ENCODE results near the gene ATP6V1B1. TPM values are rescaled to one million over a fixed set of nuclear protein-coding genes. Genes with fewer than 3 reads are reported as not detected.

ATP6V1B1 gene
- total and polyA plus RNA-seq, 9 of the 15 experiments (the other 6 are each of a cell fraction or from before 2014, with no cell fraction given) = not detected

DNA sequence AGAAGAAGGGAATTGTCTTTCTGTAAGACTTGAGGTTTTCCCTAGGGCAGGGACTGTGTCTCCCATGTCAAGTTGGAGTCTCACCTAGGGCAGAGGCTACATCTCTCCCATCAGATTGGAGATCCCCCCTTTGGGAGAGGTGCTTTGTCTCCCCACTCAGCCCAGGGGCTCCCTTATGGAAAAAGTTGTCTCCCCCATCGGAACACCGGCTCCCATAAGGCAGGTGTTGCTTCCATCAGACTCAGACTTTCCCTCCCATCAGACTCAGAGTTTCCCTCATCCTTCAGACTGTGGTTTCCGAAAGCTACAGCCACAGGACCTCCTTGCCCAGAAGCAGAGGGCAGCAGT is 48.5 kb downstream of the ATP6V1B1 start:
- intact Hi-C loops (cut with micrococcal nuclease) = no loop called here
- H3K36me3 ChIP-seq (ENCODE audit: control insufficient read depth, insufficient read depth, low read length) = peaks cover 38% of the 10 kb centered on the region
- TF ChIP-seq SMARCA5 (IDR thresholded peaks at IDR 0.05) = no peak
- no peak for TF ChIP-seq SAP30 (IDR thresholded peaks at IDR 0.05; ENCODE audit: borderline replicate concordance, insufficient read depth, low read depth, low read length, poor library complexity, severe bottlenecking)

DNA sequence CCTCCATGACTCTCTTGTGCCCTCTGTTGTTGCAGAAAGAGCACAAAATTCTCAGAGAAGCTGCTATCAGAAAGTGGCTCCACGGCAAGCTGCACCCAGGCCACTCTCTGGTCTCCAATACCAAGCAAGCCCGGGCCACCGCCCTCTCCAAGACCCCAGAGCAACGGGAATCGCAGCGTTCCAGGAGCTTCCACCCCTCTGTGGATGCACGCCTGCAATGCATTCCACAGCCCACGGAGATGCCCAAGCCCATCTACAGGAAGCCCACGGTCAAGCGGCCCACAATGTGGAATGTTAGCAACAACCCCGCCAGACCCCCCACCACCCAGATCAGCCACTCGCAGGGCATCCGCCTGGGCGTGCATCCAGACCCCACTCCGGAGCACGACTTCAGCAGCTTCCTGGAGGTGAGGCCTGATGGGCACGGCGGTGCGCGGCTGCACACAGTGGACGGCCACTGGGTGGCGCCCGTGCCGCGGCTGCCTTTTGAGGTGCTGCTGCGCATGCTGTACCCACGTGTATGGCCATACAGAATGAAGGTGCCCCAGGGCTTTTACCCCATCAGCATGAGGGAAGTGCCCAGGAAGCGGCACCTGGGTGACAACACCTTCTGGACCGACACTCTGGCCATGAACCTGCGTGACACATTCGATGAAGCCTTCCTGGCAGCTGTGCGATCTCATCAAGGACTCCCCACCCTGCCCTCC is 49.0 kb downstream of the ATP6V1B1 start:
- 56% methylated on average over 19 of the region's 32 CpGs for WGBS (ENCODE audit: insufficient coverage, low coverage, missing lambda C conversion rate)
- H2AFZ ChIP-seq (ENCODE audit: low read depth, low read length) = no peak overlapping the region
- H3K4me2 ChIP-seq (ENCODE audit: insufficient read depth, low read length) = no peak overlapping the region
- H3K4me1 ChIP-seq (replicated peaks in 1 of 2; ENCODE audit: control insufficient read depth in 2 of 2, insufficient read depth in 2 of 2, low read length in 2 of 2) = peaks cover 0 to 6% of the 10 kb centered on the region in 2 experiments; a peak in 2 of 5 replicates
- no peaks in the 10 kb centered on the region for H3K79me2 ChIP-seq (ENCODE audit: control insufficient read depth, insufficient read depth, low read length)
- no TSS peak for BruUV-seq (replicated peaks)
- H3K27ac ChIP-seq (ENCODE audit: extremely low read depth, low read depth, low read length) = no peak overlapping the region
- H3K4me3 ChIP-seq = no peak overlapping the region
- H3K36me3 ChIP-seq (ENCODE audit: control insufficient read depth, insufficient read depth, low read length) = peaks cover 44% of the 10 kb centered on the region
- H4K20me1 ChIP-seq (replicated peaks; ENCODE audit: control insufficient read depth, insufficient read depth, low read length) = 0 out of 2 replicates have a peak, but pooled peaks cover 3% of the 10 kb centered on the region
- FAIRE-seq = peak; percentile 11
- no peaks in the 10 kb centered on the region for H3K9me1 ChIP-seq (ENCODE audit: control insufficient read depth, insufficient read depth, low read length)
- ChIA-PET CTCF (ENCODE audit: low intra/inter-chr PET ratio) (no interaction called here), POLR2A (no interaction called here)
- DNase-seq (ENCODE audit: extremely low read depth in 1 of 4, low spot score in 3 of 4) = peak; percentile 66 to 71 (median 68)
- H3K9me3 ChIP-seq (replicated peaks; ENCODE audit: control insufficient read depth, insufficient read depth, low read depth, low read length) = no peaks in the 10 kb centered on the region; the same call in 1 of the 2 replicates
- no peaks in the 10 kb centered on the region for H3K27me3 ChIP-seq (ENCODE audit: control insufficient read depth in 2 of 2, insufficient read depth in 2 of 2, low read length in 2 of 2)
- intact Hi-C loops (cut with micrococcal nuclease) (no loop called here), in situ Hi-C loops (cut with MboI) (no loop called here)
- H3K9ac ChIP-seq (ENCODE audit: insufficient read depth in 1 of 2, low read depth in 2 of 2, low read length in 2 of 2) = no peak overlapping the region
- peak; percentile 98 for ATAC-seq
- TF ChIP-seq XRCC3 (IDR thresholded peaks at IDR 0.05) (no peak), MECOM (CRISPR knock-in tag; IDR thresholded peaks at IDR 0.05) (no peak), CTCFL (IDR thresholded peaks at IDR 0.05; ENCODE audit: borderline replicate concordance, insufficient read depth, low read depth, low read length, poor library complexity, severe bottlenecking) (peak; percentile 63), ZNF668 (CRISPR knock-in tag; IDR thresholded peaks at IDR 0.05) (no peak), COPS2 (conservative IDR thresholded peaks at IDR 0.05) (no peak), BCL6 (CRISPR knock-in tag; IDR thresholded peaks at IDR 0.05) (no peak)
- TF ChIP-seq, protein P1, sequence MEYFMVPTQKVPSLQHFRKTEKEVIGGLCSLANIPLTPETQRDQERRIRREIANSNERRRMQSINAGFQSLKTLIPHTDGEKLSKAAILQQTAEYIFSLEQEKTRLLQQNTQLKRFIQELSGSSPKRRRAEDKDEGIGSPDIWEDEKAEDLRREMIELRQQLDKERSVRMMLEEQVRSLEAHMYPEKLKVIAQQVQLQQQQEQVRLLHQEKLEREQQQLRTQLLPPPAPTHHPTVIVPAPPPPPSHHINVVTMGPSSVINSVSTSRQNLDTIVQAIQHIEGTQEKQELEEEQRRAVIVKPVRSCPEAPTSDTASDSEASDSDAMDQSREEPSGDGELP (CRISPR knock-in tag; IDR thresholded peaks at IDR 0.05; ENCODE audit: borderline replicate concordance) = 0 out of 2 replicates have a peak, but pooled peaks have one; percentile 23
- TF ChIP-seq, protein P2, sequence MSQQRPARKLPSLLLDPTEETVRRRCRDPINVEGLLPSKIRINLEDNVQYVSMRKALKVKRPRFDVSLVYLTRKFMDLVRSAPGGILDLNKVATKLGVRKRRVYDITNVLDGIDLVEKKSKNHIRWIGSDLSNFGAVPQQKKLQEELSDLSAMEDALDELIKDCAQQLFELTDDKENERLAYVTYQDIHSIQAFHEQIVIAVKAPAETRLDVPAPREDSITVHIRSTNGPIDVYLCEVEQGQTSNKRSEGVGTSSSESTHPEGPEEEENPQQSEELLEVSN (IDR thresholded peaks at IDR 0.05; ENCODE audit: borderline replicate concordance in 1 of 2, extremely low read depth in 1 of 2, insufficient read depth in 1 of 2, insufficient read length in 1 of 2, low read depth in 1 of 2, low read length in 1 of 2, poor library complexity in 1 of 2, severe bottlenecking in 1 of 2) = peak in 1 of 2 experiments; percentile 63

More for the DNA sequence above, 48.5 kb downstream of the ATP6V1B1 start:
- DNase-seq (ENCODE audit: extremely low read depth in 1 of 4, low spot score in 3 of 4) (no peak), ATAC-seq (no peak), FAIRE-seq (no peak)
- Histone ChIP-seq H3K79me2 (ENCODE audit: control insufficient read depth, insufficient read depth, low read length) (no peaks in the 10 kb centered on the region), H3K9me3 (replicated peaks; ENCODE audit: control insufficient read depth, insufficient read depth, low read depth, low read length) (no peaks in the 10 kb centered on the region; the same call in 1 of the 2 replicates), H3K27me3 (ENCODE audit: control insufficient read depth in 2 of 2, insufficient read depth in 2 of 2, low read length in 2 of 2) (no peaks in the 10 kb centered on the region), H3K27ac (ENCODE audit: extremely low read depth, low read depth, low read length) (no peak overlapping the region), H3K4me2 (ENCODE audit: insufficient read depth, low read length) (no peak overlapping the region), H3K9ac (ENCODE audit: insufficient read depth in 1 of 2, low read depth in 2 of 2, low read length in 2 of 2) (no peak overlapping the region), H3K9me1 (ENCODE audit: control insufficient read depth, insufficient read depth, low read length) (no peaks in the 10 kb centered on the region), H3K4me3 (no peak overlapping the region), H4K20me1 (replicated peaks; ENCODE audit: control insufficient read depth, insufficient read depth, low read length) (0 out of 2 replicates have a peak, but pooled peaks cover 3% of the 10 kb centered on the region), H3K4me1 (replicated peaks in 1 of 2; ENCODE audit: control insufficient read depth in 2 of 2, insufficient read depth in 2 of 2, low read length in 2 of 2) (peaks cover 0 to 6% of the 10 kb centered on the region in 2 experiments; a peak in 2 of 5 replicates), H2AFZ (ENCODE audit: low read depth, low read length) (no peak overlapping the region)
- CTCF ChIA-PET (ENCODE audit: low intra/inter-chr PET ratio) = no interaction called here
- in situ Hi-C loops (cut with MboI) = no loop called here
- no TSS peak for BruUV-seq (replicated peaks)
- POLR2A ChIA-PET = interaction anchor here (0.6 kb wide), 1 partner anchor 99 kb away, joined by 3 read pairs; no protein-coding TSS in a partner anchor
- WGBS (ENCODE audit: insufficient coverage, low coverage, missing lambda C conversion rate) = 90% methylated on average over 3 of the region's 3 CpGs
